Thyroid gland (tissue), 4 donors: ENCODE data around the gene LILRA6.

ENCODE experiments used
- CTCF ChIP-seq, 6 experiments: fragments of 200-600 bp in 3 of 6; fragments of 450-650 bp in 3 of 6; sonication (generic) in 3 of 6; IDR thresholded peaks; one replicate each; pipeline ENCODE4 v1.5.1; 2016 to 2019; ENCODE audit warnings: antibody characterized with exemption in 6 of 6, mild to moderate bottlenecking in 2 of 6, inconsistent platforms in 1 of 6, moderate library complexity in 1 of 6
- POLR2A ChIP-seq, 2 donors: fragments of 450-650 bp; IDR thresholded peaks; one replicate each; pipeline ENCODE4 v1.6.1; 2017; ENCODE audit warnings: antibody characterized with exemption in 2 of 2, mild to moderate bottlenecking in 2 of 2, moderate library complexity in 1 of 2

GRCh38 chr19:54206831-54207177 is 35.8 kb downstream of the LILRA6 start:
- TF ChIP-seq POLR2A (IDR thresholded peaks at IDR 0.05) (no peak), CTCF (IDR thresholded peaks at IDR 0.05) (no peak)
